ENCODE data around the gene IFNL3. TPM values are rescaled to one million over a fixed set of nuclear protein-coding genes. Genes with fewer than 3 reads are reported as not detected.

Gene IFNL3
- total and polyA plus RNA-seq, 8 donors, result not detected

DNA sequence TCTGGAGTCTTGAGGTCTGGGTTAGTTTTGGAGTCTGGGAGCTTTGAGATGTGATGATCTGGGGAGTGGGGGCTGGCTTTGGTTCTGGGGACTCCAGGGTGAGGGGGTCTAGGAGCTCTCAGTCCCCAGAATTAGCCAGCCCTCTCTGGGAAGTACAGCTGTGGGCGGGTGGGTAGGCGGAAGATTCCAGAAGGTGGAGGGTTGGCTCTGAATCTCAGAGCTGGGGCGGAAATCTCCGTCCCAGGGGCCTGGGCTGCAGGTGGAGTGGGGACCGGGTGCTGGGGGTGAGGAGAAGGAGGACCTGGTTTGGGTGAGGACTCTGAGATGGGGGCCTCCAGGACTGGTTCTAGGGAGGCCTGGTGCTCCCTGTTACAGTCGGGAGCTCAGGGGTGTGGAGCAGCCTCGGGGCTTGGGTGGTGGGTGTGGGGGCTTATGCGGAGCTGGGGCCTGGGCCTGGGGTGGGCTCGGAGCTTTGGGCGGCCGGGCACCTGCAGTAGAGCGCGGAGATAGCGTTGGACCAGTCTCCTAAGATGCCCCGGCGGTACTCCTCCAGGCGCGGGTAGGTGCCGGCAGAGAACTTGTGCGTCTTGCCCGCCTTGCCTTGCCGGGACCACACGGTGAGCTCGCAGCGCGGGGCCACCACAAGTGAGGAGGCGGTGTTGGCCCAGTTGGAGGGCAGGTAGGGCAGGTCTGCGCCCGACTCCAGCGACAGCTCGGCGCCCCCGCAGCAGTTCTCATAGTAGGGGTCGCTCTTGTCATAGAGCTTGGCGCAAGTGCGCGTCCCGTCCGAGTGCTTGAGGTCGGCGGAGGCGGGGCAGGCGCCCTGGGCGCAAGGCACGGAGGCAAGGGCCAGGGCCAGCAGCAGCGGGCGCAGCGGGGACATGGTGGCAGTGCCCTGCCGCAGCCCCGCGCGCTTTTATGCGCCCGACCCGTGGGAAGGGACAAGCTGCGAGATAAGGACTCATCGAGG is 41.1 kb downstream of the IFNL3 start, which contains the start of gene SYCN:
Gene SYCN, minus strand, starts transcription at position 892 of the 970 bp plus-strand sequence. Its CDS starts 9 bp downstream, at position 883.
- TF ChIP-seq, protein P1, sequence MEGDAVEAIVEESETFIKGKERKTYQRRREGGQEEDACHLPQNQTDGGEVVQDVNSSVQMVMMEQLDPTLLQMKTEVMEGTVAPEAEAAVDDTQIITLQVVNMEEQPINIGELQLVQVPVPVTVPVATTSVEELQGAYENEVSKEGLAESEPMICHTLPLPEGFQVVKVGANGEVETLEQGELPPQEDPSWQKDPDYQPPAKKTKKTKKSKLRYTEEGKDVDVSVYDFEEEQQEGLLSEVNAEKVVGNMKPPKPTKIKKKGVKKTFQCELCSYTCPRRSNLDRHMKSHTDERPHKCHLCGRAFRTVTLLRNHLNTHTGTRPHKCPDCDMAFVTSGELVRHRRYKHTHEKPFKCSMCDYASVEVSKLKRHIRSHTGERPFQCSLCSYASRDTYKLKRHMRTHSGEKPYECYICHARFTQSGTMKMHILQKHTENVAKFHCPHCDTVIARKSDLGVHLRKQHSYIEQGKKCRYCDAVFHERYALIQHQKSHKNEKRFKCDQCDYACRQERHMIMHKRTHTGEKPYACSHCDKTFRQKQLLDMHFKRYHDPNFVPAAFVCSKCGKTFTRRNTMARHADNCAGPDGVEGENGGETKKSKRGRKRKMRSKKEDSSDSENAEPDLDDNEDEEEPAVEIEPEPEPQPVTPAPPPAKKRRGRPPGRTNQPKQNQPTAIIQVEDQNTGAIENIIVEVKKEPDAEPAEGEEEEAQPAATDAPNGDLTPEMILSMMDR (IDR thresholded peaks at IDR 0.05), result no peak
- Histone ChIP-seq H3K4me1 (no peaks in the 10 kb centered on the region), H3K27me3 (peaks cover 15 to 75% of the 10 kb centered on the region in 2 donors), H3K9me3 (no peaks in the 10 kb centered on the region), H3K36me3 (no peaks in the 10 kb centered on the region), H3K4me3 (no peak within 1 kb of the TSS), H3K27ac (no peak within 1 kb of the TSS)
- DNase-seq (no peak), ATAC-seq (peak; percentile 47)
- intact Hi-C loops (cut with DNase I), result no loop called here

DNA sequence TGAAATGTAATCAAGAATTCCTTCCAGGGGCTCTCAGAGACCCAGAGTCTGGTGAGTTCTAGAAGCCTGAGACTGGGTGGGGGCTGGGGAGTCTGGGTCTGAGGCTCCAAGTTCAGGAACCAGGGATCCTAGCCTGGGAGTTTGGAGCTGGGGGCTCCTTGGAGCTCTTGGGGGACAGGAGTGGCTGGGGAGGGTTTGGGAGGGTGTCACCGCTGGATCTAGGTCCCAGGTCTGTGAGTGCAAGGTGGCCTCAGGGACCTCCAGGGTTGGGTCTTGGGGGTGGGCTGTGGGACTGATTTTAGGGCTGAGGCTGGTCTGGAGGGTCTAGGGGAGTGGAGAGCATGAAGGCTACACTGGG is 41.8 kb downstream of the IFNL3 start:
- intact Hi-C loops (cut with DNase I), result no loop called here
- H3K9me3 ChIP-seq, result no peaks in the 10 kb centered on the region
- no peak overlapping the region for H3K27ac ChIP-seq
- TF ChIP-seq, protein P1 (IDR thresholded peaks at IDR 0.05), result no peak
- H3K4me1 ChIP-seq, result no peaks in the 10 kb centered on the region
- no peaks in the 10 kb centered on the region for H3K36me3 ChIP-seq
- ATAC-seq (no peak), DNase-seq (no peak)
- H3K27me3 ChIP-seq, result peaks cover 21 to 76% of the 10 kb centered on the region in 2 donors
- H3K4me3 ChIP-seq, result no peak overlapping the region

DNA sequence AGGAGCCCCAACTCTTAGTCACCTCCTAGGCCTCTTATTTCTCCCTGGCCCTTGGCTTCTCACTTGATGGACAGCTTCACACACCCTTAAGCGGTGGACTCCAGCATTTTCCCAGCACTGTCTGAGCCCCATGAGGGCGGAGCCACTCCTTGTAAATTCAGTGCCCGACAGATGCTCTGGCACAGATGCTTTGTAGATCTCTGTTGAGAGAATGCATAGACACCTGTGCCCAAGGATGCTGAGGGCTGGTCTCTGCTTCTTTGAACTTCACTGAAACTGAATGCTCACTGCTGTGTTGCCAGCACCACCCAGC is 44.0 kb downstream of the IFNL3 start:
- Histone ChIP-seq H3K27me3 (peaks cover 37 to 98% of the 10 kb centered on the region in 2 donors), H3K4me1 (peaks cover 0 to 5% of the 10 kb centered on the region in 2 donors), H3K9me3 (no peaks in the 10 kb centered on the region), H3K4me3 (no peak overlapping the region), H3K36me3 (no peaks in the 10 kb centered on the region), H3K27ac (no peak overlapping the region)
- ATAC-seq (no peak), DNase-seq (no peak)
- intact Hi-C loops (cut with DNase I), result no loop called here
- TF ChIP-seq, protein P1 (IDR thresholded peaks at IDR 0.05), result no peak

DNA sequence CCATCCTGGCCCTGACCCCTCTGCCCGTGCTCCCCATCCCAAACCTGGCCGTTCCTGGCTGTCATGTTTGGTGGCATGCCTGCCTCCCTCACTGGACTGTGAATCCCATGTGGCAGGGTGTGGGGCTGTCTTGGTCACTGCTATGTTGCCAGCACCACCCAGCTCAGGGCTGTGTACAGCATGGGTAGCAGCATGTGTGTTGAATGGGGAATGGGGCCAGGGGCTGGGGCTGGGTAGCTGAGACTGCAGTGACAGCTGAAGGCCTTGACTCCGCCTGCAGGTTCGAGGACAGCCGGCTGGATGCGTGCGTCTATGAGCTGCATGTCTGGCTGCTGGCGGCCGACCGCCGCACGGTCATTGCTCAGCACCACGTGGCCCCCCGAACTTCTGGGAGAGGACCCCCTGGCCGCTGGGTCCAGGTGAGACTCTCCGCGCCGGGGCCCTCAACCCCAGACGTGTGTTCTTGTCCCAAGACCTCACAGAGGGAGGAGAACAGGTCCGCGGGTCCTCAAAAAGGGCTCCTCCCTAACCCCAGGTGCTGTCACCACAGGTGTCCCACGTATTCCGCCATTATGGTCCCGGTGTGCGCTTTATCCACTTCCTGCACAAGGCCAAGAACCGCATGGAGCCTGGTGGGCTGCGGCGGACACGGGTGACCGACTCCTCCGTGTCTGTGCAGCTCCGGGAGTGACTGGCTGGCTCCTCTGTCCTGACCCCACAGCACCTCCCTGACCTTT is 44.6 kb downstream of the IFNL3 start:
- TF ChIP-seq, protein P1 (IDR thresholded peaks at IDR 0.05), result no peak
- no peaks in the 10 kb centered on the region for H3K9me3 ChIP-seq
- no peak overlapping the region for H3K4me3 ChIP-seq
- ATAC-seq, result no peak
- no peaks in the 10 kb centered on the region for H3K36me3 ChIP-seq
- H3K27ac ChIP-seq, result no peak overlapping the region
- intact Hi-C loops (cut with DNase I), result no loop called here
- H3K27me3 ChIP-seq, result peaks cover 38 to 99% of the 10 kb centered on the region in 2 donors
- DNase-seq, result no peak
- H3K4me1 ChIP-seq, result peaks cover 0 to 5% of the 10 kb centered on the region in 2 donors

DNA sequence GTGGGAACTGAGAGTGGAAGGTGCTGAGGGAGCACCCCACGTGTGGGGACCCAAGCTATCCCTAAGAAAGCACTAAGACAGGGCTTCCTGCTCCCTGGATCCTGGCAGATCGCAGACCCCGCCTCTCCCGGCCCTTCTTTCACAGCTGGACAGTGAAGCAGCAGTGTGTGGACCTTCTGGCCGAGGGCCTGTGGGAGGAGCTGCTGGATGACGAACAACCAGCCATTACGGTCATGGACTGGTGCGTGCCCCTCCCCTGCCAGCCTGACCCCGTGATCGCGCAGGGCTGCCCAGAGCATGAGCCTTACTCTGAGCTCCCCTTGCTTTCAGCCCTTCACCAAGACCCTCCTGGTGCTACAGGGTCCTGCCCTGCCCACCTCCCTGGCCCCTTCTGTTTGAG is 45.8 kb downstream of the IFNL3 start:
- intact Hi-C loops (cut with DNase I), result no loop called here
- DNase-seq (peak in 1 of 4 donors; percentile 62), ATAC-seq (peak; percentile 41)
- H3K27me3 ChIP-seq, result peaks cover 31 to 100% of the 10 kb centered on the region in 2 donors
- H3K4me1 ChIP-seq, result peaks cover 0 to 5% of the 10 kb centered on the region in 2 donors
- no peaks in the 10 kb centered on the region for H3K36me3 ChIP-seq
- H3K27ac ChIP-seq, result no peak overlapping the region
- TF ChIP-seq, protein P1 (IDR thresholded peaks at IDR 0.05), result no peak
- no peaks in the 10 kb centered on the region for H3K9me3 ChIP-seq
- no peak overlapping the region for H3K4me3 ChIP-seq

All from left lung (tissue), 10 donors.